HepG2 (cell line): ENCODE measurements around the gene MZT1. TPM values are rescaled to one million over a fixed set of nuclear protein-coding genes. Genes with fewer than 3 reads are reported as not detected.
"Not testable (repeated sequence)": the region's sequence is repeated elsewhere in the genome, so short reads cannot be mapped to it uniquely, and the experiment has no call there.

ENCODE experiments used
- ATAC-seq: fragments of 200-7000 bp; cut with Tn5 transposase; 3 replicates; pipeline ENCODE4 v1.9.1; 2020; ENCODE audit warnings: mild to moderate bottlenecking, moderate library complexity
- BruUV-seq: library from RNA; stranded (reverse); fragments of 400-500 nt; replicated peaks from 2 replicates; lab custom pipeline; 2021; lab: Mats Ljungman, UMichigan
- CTCF ChIA-PET: fragments of 300-600 bp; formaldehyde crosslinking; extraction: SDS; loops from one replicate; lab custom pipeline; 2021; ENCODE audit warnings: low total read pairs, inconsistent platforms, low intra/inter-chr PET ratio; lab: Yijun Ruan, JAX
- POLR2A ChIA-PET: fragments of 350-600 bp; sonication (Branson Sonifier 250); formaldehyde crosslinking; loops from one replicate; lab custom pipeline; 2020; ENCODE audit warnings: antibody characterized with exemption, inconsistent platforms; lab: Yijun Ruan, JAX
- DNase-seq: peaks from one replicate; pipeline ENCODE4 v3.0.0-alpha.2; 2015; ENCODE audit warnings: low spot score
- FAIRE-seq: peaks from 3 replicates; lab custom pipeline; 2011; peaks lifted over from hg19 to GRCh38; lab: Jason Lieb, UNC
- H2AFZ ChIP-seq: one replicate; pipeline ENCODE4 v1.6.1; 2011; ENCODE audit warnings: low read length, inconsistent platforms
- H3K27ac ChIP-seq: fragments of 300-600 bp; 3 replicates; pipeline ENCODE4 v1.8.0; 2011; ENCODE audit warnings: mixed run types, mild to moderate bottlenecking, mixed read lengths, low read length, inconsistent platforms; ENCODE audit not compliant: insufficient read depth; ENCODE audit errors: extremely low read length
- H3K27me3 ChIP-seq, 2 experiments: fragments of 200-600 bp in 1 of 2; 2 replicates in 1 of 2; 3 replicates in 1 of 2; pipeline versions ENCODE4 v1.6.0 to v1.8.0; 2011; ENCODE audit warnings: low read length in 2 of 2, mild to moderate bottlenecking in 2 of 2, moderate library complexity in 2 of 2, inconsistent platforms in 1 of 2; ENCODE audit not compliant: insufficient read depth in 2 of 2, control insufficient read depth in 1 of 2
- H3K36me3 ChIP-seq, 2 experiments: fragments of 200-600 bp in 1 of 2; replicated peaks in 1 of 2; 2 replicates in 1 of 2; 3 replicates in 1 of 2; pipeline versions ENCODE4 v1.5.1 to v1.8.0; 2011; ENCODE audit warnings: low read length in 2 of 2, inconsistent platforms in 1 of 2; ENCODE audit not compliant: insufficient read depth in 2 of 2, control insufficient read depth in 1 of 2
- H3K4me1 ChIP-seq: 2 replicates; pipeline ENCODE4 v1.5.1; 2012; ENCODE audit warnings: low read length, inconsistent platforms; ENCODE audit not compliant: insufficient read depth
- H3K4me2 ChIP-seq: 2 replicates; pipeline ENCODE4 v1.6.0; 2011; ENCODE audit warnings: low read depth, low read length, inconsistent platforms
- H3K4me3 ChIP-seq, 3 experiments: fragments of 200-600 bp in 1 of 3; sonication (generic), shearing (Covaris generic) in 1 of 3; replicated peaks in 1 of 3; 2 replicates each; pipeline ENCODE4 v1.5.1; 2011 to 2016; ENCODE audit warnings: low read length in 3 of 3, inconsistent platforms in 2 of 3, low read depth in 2 of 3, mild to moderate bottlenecking in 2 of 3, control low read depth in 1 of 3, mixed read lengths in 1 of 3; ENCODE audit not compliant: insufficient read depth in 1 of 3
- H3K79me2 ChIP-seq: one replicate; pipeline ENCODE4 v1.6.1; 2011; ENCODE audit warnings: low read length, inconsistent platforms; ENCODE audit not compliant: insufficient read depth
- H3K9ac ChIP-seq: 2 replicates; pipeline ENCODE4 v1.6.0; 2011; ENCODE audit warnings: mild to moderate bottlenecking, low read depth, low read length, inconsistent platforms; ENCODE audit not compliant: insufficient read depth
- H3K9me3 ChIP-seq: 2 replicates; pipeline ENCODE4 v1.5.1; 2012; ENCODE audit warnings: mild to moderate bottlenecking, low read length
- H4K20me1 ChIP-seq: 2 replicates; pipeline ENCODE4 v1.6.0; 2011; ENCODE audit warnings: inconsistent platforms, mild to moderate bottlenecking, low read length, moderate library complexity; ENCODE audit not compliant: insufficient read depth
- CEBPG ChIP-seq: IDR thresholded peaks from 2 replicates; pipeline ENCODE4 v1.6.1; 2016
- SNAI1 ChIP-seq: sonication (generic); formaldehyde crosslinking; IDR thresholded peaks from 2 replicates; pipeline ENCODE4 v1.5.0; 2020; ENCODE audit warnings: mild to moderate bottlenecking, missing genetic modification reagents, borderline replicate concordance
- ZMAT3 ChIP-seq: sonication (generic); formaldehyde crosslinking; conservative IDR thresholded peaks from 2 replicates; pipeline ENCODE4 v1.7.0; 2021; ENCODE audit warnings: missing genetic modification reagents
- ZNF747 ChIP-seq: sonication (generic); formaldehyde crosslinking; IDR thresholded peaks from 2 replicates; pipeline ENCODE4 v1.8.1; 2023; ENCODE audit warnings: missing genetic modification reagents, mild to moderate bottlenecking, borderline replicate concordance
- ZNF766 ChIP-seq: sonication (generic); formaldehyde crosslinking; IDR thresholded peaks from 2 replicates; pipeline ENCODE4 v1.5.0; 2020; ENCODE audit warnings: missing genetic modification reagents, borderline replicate concordance
- ZNF770 ChIP-seq: sonication (generic); formaldehyde crosslinking; IDR thresholded peaks from 2 replicates; pipeline ENCODE4 v1.5.0; 2020; ENCODE audit warnings: mild to moderate bottlenecking, missing genetic modification reagents
- WGBS: methylation state at CpG from one replicate; pipeline ENCODE4 v1.1.6; 2017; ENCODE audit warnings: low lambda C conversion rate; 5-methylcytosine and 5-hydroxymethylcytosine counted together
- in situ Hi-C: cut with HindIII; loops from 2 replicates; pipeline ENCODE4 v1.10.0; 2017; ENCODE audit warnings: low pct_unique_long_range_greater_than_20kb; ENCODE audit not compliant: extremely low pct_ligation_motif_present
- intact Hi-C: fragments of 100-400 bp; cut with micrococcal nuclease; formaldehyde crosslinking; loops from one replicate; pipeline ENCODE4 v1.10.0; 2022; ENCODE audit not compliant: unreplicated experiment
- polyA plus RNA-seq, 8 experiments: library from polyadenylated mRNA; depleted of rRNA in 3 of 8; stranded (reverse) in 7 of 8; unstranded in 1 of 8; fragments of >200 nt; fragmentation: Illumina TruSeq in 4 of 8; extraction: Trizol in 4 of 8; gene quantifications; 2 replicates each; pipeline versions ENCODE4 v1.2.1 to v1.2.3, GENCODE V29; 2011 to 2016; ENCODE audit warnings: low read depth in 4 of 8, missing spikeins in 1 of 8, mixed read lengths in 1 of 8; ENCODE audit not compliant: insufficient read depth in 1 of 8
- total RNA-seq, 5 experiments: library from RNA; depleted of rRNA; stranded (reverse); fragments of >200 nt; fragmentation: Illumina TruSeq; extraction: Trizol; gene quantifications; 2 replicates each; pipeline ENCODE4 v1.2.3, GENCODE V29; 2016; ENCODE audit warnings: low read depth in 1 of 5
- TF ChIP-seq, protein P1 (sequence below): sonication (generic); formaldehyde crosslinking; IDR thresholded peaks from 2 replicates; pipeline ENCODE4 v1.5.1; 2020; ENCODE audit warnings: missing genetic modification reagents, mild to moderate bottlenecking, borderline replicate concordance

MZT1 gene
- total and polyA plus RNA-seq, 2 of the 13 experiments (the other 11 are each of a cell fraction or from before 2014, with no cell fraction given) = 11.7 to 17.2 TPM

DNA sequence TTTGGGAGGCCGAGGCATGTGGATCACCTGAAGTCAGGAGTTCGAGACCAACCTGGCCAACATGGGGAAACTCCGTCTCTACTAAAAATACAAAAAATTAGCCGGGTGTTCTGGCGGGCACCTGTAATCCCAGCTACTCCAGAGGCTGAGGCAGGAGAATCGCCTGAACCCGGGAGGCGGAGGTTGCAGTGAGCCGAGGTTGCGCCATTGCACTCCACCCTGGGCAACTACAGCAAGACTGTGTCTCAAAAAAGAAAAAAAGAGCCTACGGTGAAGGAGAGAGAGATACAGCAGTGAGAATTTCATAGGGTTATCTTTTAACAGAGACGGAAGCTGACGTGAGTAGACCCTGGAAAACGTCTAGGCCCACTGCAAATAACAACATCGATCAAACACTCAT lies 1.2 kb downstream of the MZT1 start:
- POLR2A ChIA-PET, H3K36me3 ChIP-seq, H3K9me3 ChIP-seq, H2AFZ ChIP-seq, FAIRE-seq, BruUV-seq, in situ Hi-C loops, CTCF ChIA-PET, ATAC-seq, H3K27me3 ChIP-seq, H4K20me1 ChIP-seq: not testable (repeated sequence)
- Histone ChIP-seq H3K27ac (peak overlapping the region; percentile 83), H3K9ac (peak overlapping the region; percentile 89), H3K79me2 (peaks cover 78% of the 10 kb centered on the region), H3K4me1 (peaks cover 39% of the 10 kb centered on the region), H3K4me2 (peak overlapping the region; percentile 96), H3K4me3 (peak overlapping the region; percentile 80 to 94 (median 82))
- intact Hi-C loops = loop anchor here (2.0 kb wide), 1 partner anchor 55 kb away; the partner anchor contains the start of gene DIS3
- TF ChIP-seq ZNF770 (CRISPR knock-in tag) (peak; percentile 67), CEBPG (CRISPR knock-in tag) (peak; percentile 61)
- WGBS = 29% methylated on average over 15 of the region's 15 CpGs
- peak; percentile 3 for DNase-seq

DNA sequence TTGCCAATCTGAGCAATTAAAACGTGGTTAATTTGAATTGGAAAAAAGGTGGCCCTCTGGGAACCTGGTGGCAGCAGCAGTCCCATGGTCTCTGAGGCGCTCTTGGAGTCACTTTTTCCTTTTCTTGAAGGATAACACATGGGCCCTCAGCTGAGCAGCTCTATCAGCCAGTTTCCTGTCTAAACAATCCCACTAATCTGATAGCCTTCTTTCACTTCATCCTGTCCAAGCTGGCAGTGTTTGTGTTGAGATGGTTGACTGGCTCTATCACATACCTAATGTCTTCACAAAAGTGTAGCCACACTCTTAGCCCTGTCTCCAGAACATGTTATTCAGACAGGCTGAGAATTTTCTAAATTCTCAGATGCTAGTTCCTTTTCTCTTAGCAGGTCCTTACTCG lies 10.7 kb downstream of the MZT1 start:
- H3K4me2 ChIP-seq = no peak overlapping the region
- intact Hi-C loops = no loop called here
- peaks cover 9 to 55% of the 10 kb centered on the region in 2 experiments for H3K36me3 ChIP-seq
- ChIA-PET CTCF (no interaction called here), POLR2A (no interaction called here)
- 84% methylated on average over 3 of the region's 3 CpGs for WGBS
- DNase-seq = no peak
- ATAC-seq = no peak
- in situ Hi-C loops = no loop called here
- H3K27me3 ChIP-seq = no peaks in the 10 kb centered on the region
- no TSS peak for BruUV-seq
- H3K79me2 ChIP-seq = peaks cover 26% of the 10 kb centered on the region
- FAIRE-seq = no peak
- H3K9me3 ChIP-seq = peaks cover 6% of the 10 kb centered on the region; the same call in 1 of the 2 replicates
- TF ChIP-seq ZMAT3 = no peak
- TF ChIP-seq ZNF747 (CRISPR knock-in tag) = no peak
- TF ChIP-seq SNAI1 (CRISPR knock-in tag) = no peak
- no peak for TF ChIP-seq ZNF766 (CRISPR knock-in tag)
- TF ChIP-seq, protein P1, sequence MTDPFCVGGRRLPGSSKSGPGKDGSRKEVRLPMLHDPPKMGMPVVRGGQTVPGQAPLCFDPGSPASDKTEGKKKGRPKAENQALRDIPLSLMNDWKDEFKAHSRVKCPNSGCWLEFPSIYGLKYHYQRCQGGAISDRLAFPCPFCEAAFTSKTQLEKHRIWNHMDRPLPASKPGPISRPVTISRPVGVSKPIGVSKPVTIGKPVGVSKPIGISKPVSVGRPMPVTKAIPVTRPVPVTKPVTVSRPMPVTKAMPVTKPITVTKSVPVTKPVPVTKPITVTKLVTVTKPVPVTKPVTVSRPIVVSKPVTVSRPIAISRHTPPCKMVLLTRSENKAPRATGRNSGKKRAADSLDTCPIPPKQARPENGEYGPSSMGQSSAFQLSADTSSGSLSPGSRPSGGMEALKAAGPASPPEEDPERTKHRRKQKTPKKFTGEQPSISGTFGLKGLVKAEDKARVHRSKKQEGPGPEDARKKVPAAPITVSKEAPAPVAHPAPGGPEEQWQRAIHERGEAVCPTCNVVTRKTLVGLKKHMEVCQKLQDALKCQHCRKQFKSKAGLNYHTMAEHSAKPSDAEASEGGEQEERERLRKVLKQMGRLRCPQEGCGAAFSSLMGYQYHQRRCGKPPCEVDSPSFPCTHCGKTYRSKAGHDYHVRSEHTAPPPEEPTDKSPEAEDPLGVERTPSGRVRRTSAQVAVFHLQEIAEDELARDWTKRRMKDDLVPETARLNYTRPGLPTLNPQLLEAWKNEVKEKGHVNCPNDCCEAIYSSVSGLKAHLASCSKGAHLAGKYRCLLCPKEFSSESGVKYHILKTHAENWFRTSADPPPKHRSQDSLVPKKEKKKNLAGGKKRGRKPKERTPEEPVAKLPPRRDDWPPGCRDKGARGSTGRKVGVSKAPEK (CRISPR knock-in tag) = no peak
- H3K27ac ChIP-seq = no peak overlapping the region
- H3K4me3 ChIP-seq = no peak overlapping the region
- no peaks in the 10 kb centered on the region for H3K4me1 ChIP-seq
- H4K20me1 ChIP-seq = no peaks in the 10 kb centered on the region
- no peak overlapping the region for H2AFZ ChIP-seq
- no peak overlapping the region for H3K9ac ChIP-seq
